SK-N-SH treated with all-trans-retinoic acid at 6 μM for 48 hours (cell line): ENCODE results near the gene MINPP1.

Source experiments
- ARNTL ChIP-seq: fragments of 450-650 bp; formaldehyde crosslinking; IDR thresholded peaks from 2 replicates; pipeline ENCODE4 v1.5.0; 2020; ENCODE audit warnings: low read depth, mild to moderate bottlenecking, moderate library complexity, borderline replicate concordance
- CREB5 ChIP-seq: fragments of 250-450 bp; sonication (Bioruptor Pico); IDR thresholded peaks from 2 replicates; pipeline ENCODE4 v1.5.1; 2020; ENCODE audit warnings: low read depth, mild to moderate bottlenecking, moderate library complexity
- CSDC2 ChIP-seq: fragments of 250-450 bp; sonication (Bioruptor Pico); IDR thresholded peaks from 2 replicates; pipeline ENCODE4 v1.5.0; 2020; ENCODE audit warnings: mild to moderate bottlenecking, moderate library complexity
- ESRRG ChIP-seq: fragments of 250-450 bp; sonication (Bioruptor Pico); IDR thresholded peaks from 2 replicates; pipeline ENCODE4 v1.6.1; 2021; ENCODE audit warnings: mild to moderate bottlenecking
- GLIS3 ChIP-seq: fragments of 250-450 bp; sonication (Bioruptor Pico); IDR thresholded peaks from 2 replicates; pipeline ENCODE4 v1.5.0; 2020; ENCODE audit warnings: mild to moderate bottlenecking, moderate library complexity
- ISL1 ChIP-seq: fragments of 250-450 bp; sonication (Bioruptor Pico); IDR thresholded peaks from 2 replicates; pipeline ENCODE4 v2.1.2; 2022; ENCODE audit warnings: mild to moderate bottlenecking, moderate library complexity
- PATZ1 ChIP-seq: fragments of 250-450 bp; sonication (Bioruptor Pico); IDR thresholded peaks from 2 replicates; pipeline ENCODE4 v1.8.0; 2020; ENCODE audit warnings: mild to moderate bottlenecking, moderate library complexity, borderline replicate concordance
- RARB ChIP-seq: fragments of 250-450 bp; sonication (Bioruptor Pico); IDR thresholded peaks from 2 replicates; pipeline ENCODE4 v1.8.0; 2021; ENCODE audit warnings: mild to moderate bottlenecking, moderate library complexity
- SNAI2 ChIP-seq: fragments of 250-450 bp; sonication (Bioruptor Pico); IDR thresholded peaks from 2 replicates; pipeline ENCODE4 v1.5.0; 2020; ENCODE audit warnings: mild to moderate bottlenecking, moderate library complexity
- TCF4 ChIP-seq: fragments of 250-450 bp; sonication (Bioruptor Pico); IDR thresholded peaks from 2 replicates; pipeline ENCODE4 v1.8.0; 2021; ENCODE audit warnings: mild to moderate bottlenecking, moderate library complexity, borderline replicate concordance
- ZFP30 ChIP-seq: fragments of 450-650 bp; formaldehyde crosslinking; IDR thresholded peaks from 2 replicates; pipeline ENCODE4 v1.5.0; 2022; ENCODE audit warnings: mild to moderate bottlenecking, moderate library complexity
- ZNF565 ChIP-seq: fragments of 450-650 bp; formaldehyde crosslinking; conservative IDR thresholded peaks from 2 replicates; pipeline ENCODE4 v1.5.0; 2020; ENCODE audit warnings: low read depth, mild to moderate bottlenecking, moderate library complexity
- ZNF8 ChIP-seq: fragments of 450-650 bp; formaldehyde crosslinking; IDR thresholded peaks from 2 replicates; pipeline ENCODE4 v1.5.0; 2020; ENCODE audit warnings: mild to moderate bottlenecking, moderate library complexity
- TF ChIP-seq, protein P1 (sequence below): fragments of 250-450 bp; sonication (Bioruptor Pico); IDR thresholded peaks from 2 replicates; pipeline ENCODE4 v1.5.0; 2020; ENCODE audit warnings: mild to moderate bottlenecking, moderate library complexity

DNA sequence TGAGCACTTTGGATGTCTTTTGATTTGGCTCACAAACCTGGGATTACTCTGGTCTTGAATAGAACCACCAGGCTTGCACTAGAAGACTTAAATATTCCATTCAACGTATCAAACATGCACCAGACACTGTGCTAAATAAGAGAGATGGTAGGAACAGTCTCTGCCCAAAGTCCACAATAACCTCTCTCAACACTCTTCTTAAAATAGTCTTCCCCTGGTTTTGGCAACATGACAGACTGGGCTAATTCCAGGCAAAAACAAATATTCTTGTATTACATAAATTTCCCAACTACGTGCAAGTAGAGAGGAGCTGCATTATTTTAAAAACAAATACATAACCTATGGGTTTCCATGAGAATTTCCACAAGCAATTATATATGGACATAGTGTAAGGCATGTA lies 90.2 kb downstream of the MINPP1 start:
- TF ChIP-seq ZFP30 (CRISPR knock-in tag): no peak
- TF ChIP-seq TCF4: no peak
- TF ChIP-seq GLIS3 (CRISPR knock-in tag): no peak
- no peak for TF ChIP-seq PATZ1 (CRISPR knock-in tag)
- TF ChIP-seq SNAI2 (CRISPR knock-in tag): no peak
- TF ChIP-seq ISL1 (CRISPR knock-in tag): no peak
- no peak for TF ChIP-seq CREB5
- no peak for TF ChIP-seq ARNTL (CRISPR knock-in tag)
- TF ChIP-seq, protein P1, sequence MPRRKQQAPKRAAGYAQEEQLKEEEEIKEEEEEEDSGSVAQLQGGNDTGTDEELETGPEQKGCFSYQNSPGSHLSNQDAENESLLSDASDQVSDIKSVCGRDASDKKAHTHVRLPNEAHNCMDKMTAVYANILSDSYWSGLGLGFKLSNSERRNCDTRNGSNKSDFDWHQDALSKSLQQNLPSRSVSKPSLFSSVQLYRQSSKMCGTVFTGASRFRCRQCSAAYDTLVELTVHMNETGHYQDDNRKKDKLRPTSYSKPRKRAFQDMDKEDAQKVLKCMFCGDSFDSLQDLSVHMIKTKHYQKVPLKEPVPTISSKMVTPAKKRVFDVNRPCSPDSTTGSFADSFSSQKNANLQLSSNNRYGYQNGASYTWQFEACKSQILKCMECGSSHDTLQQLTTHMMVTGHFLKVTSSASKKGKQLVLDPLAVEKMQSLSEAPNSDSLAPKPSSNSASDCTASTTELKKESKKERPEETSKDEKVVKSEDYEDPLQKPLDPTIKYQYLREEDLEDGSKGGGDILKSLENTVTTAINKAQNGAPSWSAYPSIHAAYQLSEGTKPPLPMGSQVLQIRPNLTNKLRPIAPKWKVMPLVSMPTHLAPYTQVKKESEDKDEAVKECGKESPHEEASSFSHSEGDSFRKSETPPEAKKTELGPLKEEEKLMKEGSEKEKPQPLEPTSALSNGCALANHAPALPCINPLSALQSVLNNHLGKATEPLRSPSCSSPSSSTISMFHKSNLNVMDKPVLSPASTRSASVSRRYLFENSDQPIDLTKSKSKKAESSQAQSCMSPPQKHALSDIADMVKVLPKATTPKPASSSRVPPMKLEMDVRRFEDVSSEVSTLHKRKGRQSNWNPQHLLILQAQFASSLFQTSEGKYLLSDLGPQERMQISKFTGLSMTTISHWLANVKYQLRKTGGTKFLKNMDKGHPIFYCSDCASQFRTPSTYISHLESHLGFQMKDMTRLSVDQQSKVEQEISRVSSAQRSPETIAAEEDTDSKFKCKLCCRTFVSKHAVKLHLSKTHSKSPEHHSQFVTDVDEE: no peak
- no peak for TF ChIP-seq ESRRG (CRISPR knock-in tag)
- no peak for TF ChIP-seq ZNF565 (CRISPR knock-in tag)
- TF ChIP-seq ZNF8: no peak
- no peak for TF ChIP-seq CSDC2
- TF ChIP-seq RARB (CRISPR knock-in tag): no peak
